Sigmoid colon (tissue), 3 donors: ENCODE measurements around the gene PHETA1.

Experiments
- POLR2A ChIP-seq, 2 donors: fragments of 450-650 bp; IDR thresholded peaks; one replicate each; pipeline ENCODE4 v1.6.1; 2016; ENCODE audit warnings: antibody characterized with exemption in 2 of 2, mild to moderate bottlenecking in 2 of 2, moderate library complexity in 2 of 2
- TF ChIP-seq, protein P1 (sequence below), 4 experiments: fragments of 450-650 bp in 3 of 4; fragments of 200-600 bp in 1 of 4; IDR thresholded peaks; one replicate each; pipeline ENCODE4 v1.5.1; 2016 to 2019; ENCODE audit warnings: antibody characterized with exemption in 4 of 4, mild to moderate bottlenecking in 3 of 4, moderate library complexity in 2 of 4

- TF ChIP-seq, protein P1, sequence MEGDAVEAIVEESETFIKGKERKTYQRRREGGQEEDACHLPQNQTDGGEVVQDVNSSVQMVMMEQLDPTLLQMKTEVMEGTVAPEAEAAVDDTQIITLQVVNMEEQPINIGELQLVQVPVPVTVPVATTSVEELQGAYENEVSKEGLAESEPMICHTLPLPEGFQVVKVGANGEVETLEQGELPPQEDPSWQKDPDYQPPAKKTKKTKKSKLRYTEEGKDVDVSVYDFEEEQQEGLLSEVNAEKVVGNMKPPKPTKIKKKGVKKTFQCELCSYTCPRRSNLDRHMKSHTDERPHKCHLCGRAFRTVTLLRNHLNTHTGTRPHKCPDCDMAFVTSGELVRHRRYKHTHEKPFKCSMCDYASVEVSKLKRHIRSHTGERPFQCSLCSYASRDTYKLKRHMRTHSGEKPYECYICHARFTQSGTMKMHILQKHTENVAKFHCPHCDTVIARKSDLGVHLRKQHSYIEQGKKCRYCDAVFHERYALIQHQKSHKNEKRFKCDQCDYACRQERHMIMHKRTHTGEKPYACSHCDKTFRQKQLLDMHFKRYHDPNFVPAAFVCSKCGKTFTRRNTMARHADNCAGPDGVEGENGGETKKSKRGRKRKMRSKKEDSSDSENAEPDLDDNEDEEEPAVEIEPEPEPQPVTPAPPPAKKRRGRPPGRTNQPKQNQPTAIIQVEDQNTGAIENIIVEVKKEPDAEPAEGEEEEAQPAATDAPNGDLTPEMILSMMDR (IDR thresholded peaks at IDR 0.05), result no peak
- TF ChIP-seq POLR2A (IDR thresholded peaks at IDR 0.05), result no peak
Measured at GRCh38 chr12:111327474-111327873, 41.4 kb downstream of the PHETA1 start.
